ENCODE measurements around the gene RGS7BP. TPM values are rescaled to one million over a fixed set of nuclear protein-coding genes. Genes with fewer than 3 reads are reported as not detected.

The RGS7BP gene
- not detected in 2 replicates for total RNA-seq (2012; rRNA removed)

DNA sequence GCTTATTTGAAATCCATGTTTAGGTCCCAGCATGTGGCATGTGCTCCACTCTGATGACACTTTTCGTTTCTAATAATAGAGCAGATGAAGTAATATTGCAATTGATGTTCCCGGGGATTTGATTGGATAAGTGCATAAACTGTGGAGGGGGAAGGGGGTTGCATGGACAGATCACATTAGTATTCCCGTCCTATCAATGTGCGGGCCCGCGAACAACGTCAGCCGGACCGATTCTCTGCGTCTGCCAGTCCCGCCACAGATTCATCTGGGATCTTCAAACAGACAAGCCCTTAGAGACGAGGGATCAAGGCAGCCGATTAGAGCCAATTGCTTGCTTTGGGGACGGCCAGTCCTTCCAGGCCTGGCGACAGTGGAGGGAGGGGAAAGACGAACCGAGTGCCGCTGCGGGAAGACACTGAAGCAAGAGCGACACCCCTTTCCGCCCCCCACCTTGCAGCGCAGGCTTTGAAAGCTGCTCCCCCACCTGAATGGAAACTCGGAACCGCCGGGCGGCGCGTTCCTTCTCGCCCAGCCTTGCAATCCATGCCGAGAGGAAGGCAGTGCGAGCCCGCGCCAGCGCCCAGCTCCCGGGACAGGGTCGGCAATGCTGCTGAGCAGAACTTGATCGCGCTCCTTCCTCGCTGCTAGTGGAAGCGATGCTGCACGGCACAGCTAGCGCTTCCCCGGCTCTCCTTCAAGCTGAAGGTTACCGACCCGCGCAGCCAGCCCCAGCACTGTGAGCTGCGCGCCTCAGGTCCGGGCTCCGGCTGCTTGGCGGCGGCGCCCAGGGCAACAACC is at the start of gene RGS7BP:
Gene RGS7BP, plus strand, starts transcription at position 247 of the 798 bp plus-strand sequence. CDS start 610 bp downstream, outside the sequence.
- Histone ChIP-seq H3K27me3 (ENCODE audit: control insufficient read depth, insufficient read depth, low read length) (peaks cover 77% of the 10 kb centered on the region), H3K4me2 (ENCODE audit: low read length) (peak within 1 kb of the TSS; percentile 96), H3K9ac (ENCODE audit: low read depth, low read length) (no peak within 1 kb of the TSS), H3K36me3 (ENCODE audit: insufficient read depth, low read length) (no peaks in the 10 kb centered on the region), H3K4me3 (ENCODE audit: low read length) (peak within 1 kb of the TSS; percentile 72), H3K9me3 (replicated peaks; ENCODE audit: low read length) (no peaks in the 10 kb centered on the region), H3K4me1 (ENCODE audit: control insufficient read depth, insufficient read depth, low read length) (no peaks in the 10 kb centered on the region)

DNA sequence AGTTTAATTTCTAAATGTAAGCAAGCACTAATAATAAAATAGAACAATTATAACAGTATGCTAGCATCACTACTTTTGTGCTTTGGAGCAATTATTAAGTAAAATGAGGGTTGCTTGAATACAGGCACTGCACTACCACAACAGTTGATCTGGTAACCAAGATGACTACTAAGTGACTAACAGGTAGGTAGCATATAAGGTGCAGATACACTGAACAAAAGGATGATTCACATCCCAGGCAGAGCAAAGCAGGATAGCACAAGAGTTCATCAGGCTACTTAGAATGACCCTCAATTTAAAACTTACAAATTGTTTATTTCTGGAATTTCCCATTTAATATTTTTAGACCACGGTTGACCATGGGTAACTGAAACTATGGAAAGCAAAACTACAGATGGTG is 48.0 kb upstream of the RGS7BP start:
- no peaks in the 10 kb centered on the region for H3K4me1 ChIP-seq (ENCODE audit: control insufficient read depth, insufficient read depth, low read length)
- H3K4me3 ChIP-seq (ENCODE audit: low read length), result no peak overlapping the region
- H3K4me2 ChIP-seq (ENCODE audit: low read length), result no peak overlapping the region
- no peak overlapping the region for H3K9ac ChIP-seq (ENCODE audit: low read depth, low read length)
- no peaks in the 10 kb centered on the region for H3K9me3 ChIP-seq (replicated peaks; ENCODE audit: low read length)
- no peaks in the 10 kb centered on the region for H3K27me3 ChIP-seq (ENCODE audit: control insufficient read depth, insufficient read depth, low read length)
- no peaks in the 10 kb centered on the region for H3K36me3 ChIP-seq (ENCODE audit: insufficient read depth, low read length)

DNA sequence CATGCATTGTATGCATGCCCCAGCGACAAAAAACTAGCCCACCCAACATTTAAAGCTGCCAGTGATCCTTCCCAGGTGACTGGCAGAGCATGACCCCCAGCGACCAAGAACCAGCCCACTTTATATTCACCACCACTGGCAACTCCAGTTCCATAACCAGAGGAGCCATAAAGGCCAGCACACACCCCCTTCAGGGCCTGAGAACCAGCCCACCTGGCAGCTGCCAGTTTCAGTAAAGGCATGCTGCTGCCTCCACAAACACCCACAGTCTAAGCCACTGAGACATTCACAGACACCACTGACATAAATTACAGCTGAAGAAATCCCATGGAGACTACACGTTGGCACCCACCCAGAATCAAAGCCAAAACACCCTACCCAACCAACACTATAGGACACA is 46.9 kb upstream of the RGS7BP start:
- Histone ChIP-seq H3K36me3 (ENCODE audit: insufficient read depth, low read length) (no peaks in the 10 kb centered on the region), H3K4me1 (ENCODE audit: control insufficient read depth, insufficient read depth, low read length) (no peaks in the 10 kb centered on the region), H3K4me2 (ENCODE audit: low read length) (no peak overlapping the region), H3K4me3 (ENCODE audit: low read length) (no peak overlapping the region), H3K9me3 (replicated peaks; ENCODE audit: low read length) (no peaks in the 10 kb centered on the region), H3K27me3 (ENCODE audit: control insufficient read depth, insufficient read depth, low read length) (no peaks in the 10 kb centered on the region), H3K9ac (ENCODE audit: low read depth, low read length) (no peak overlapping the region)

DNA sequence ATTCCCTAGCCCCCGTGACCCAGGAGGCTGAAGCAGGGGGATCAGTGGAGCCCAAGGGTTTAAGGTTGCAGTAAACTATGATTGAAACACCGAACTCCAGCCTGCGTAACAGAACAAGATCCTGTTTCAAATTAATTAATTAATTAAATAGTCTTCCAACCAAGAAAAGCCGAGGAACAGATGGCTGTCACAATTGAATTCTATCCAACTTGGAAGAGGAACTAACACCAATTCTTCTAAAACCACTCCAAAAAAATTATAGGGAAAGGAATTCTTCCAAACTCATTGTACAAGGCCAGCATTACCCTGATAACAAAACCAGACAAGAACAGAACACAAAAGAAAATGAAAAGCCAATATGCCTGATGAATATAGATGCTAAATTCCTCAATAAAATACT is 43.4 kb upstream of the RGS7BP start:
- Histone ChIP-seq H3K4me3 (ENCODE audit: low read length) (no peak overlapping the region), H3K9ac (ENCODE audit: low read depth, low read length) (no peak overlapping the region), H3K27me3 (ENCODE audit: control insufficient read depth, insufficient read depth, low read length) (no peaks in the 10 kb centered on the region), H3K36me3 (ENCODE audit: insufficient read depth, low read length) (no peaks in the 10 kb centered on the region), H3K4me1 (ENCODE audit: control insufficient read depth, insufficient read depth, low read length) (no peaks in the 10 kb centered on the region), H3K4me2 (ENCODE audit: low read length) (no peak overlapping the region), H3K9me3 (replicated peaks; ENCODE audit: low read length) (no peaks in the 10 kb centered on the region)

DNA sequence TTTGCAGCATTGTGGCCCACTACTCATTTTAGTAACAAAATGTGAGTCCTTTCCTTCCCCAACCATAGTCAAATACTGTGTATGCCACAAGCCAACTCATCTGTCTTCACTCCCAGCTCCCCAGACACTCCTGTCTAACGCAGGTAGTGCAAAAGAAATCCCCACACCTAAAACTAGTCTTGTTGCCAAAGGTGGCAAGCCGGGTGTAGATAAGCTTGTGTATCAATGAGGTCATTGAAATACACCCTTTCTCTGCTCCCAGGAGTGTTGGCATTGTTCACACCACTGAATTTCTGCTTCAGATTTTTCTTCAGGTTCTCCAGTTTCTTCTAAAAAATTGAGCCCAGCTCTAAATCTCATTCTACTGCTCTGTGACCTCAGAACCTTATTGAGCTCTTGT is 19.7 kb upstream of the RGS7BP start:
- H3K9ac ChIP-seq (ENCODE audit: low read depth, low read length), result no peak overlapping the region
- no peaks in the 10 kb centered on the region for H3K9me3 ChIP-seq (replicated peaks; ENCODE audit: low read length)
- H3K27me3 ChIP-seq (ENCODE audit: control insufficient read depth, insufficient read depth, low read length), result no peaks in the 10 kb centered on the region
- no peaks in the 10 kb centered on the region for H3K4me1 ChIP-seq (ENCODE audit: control insufficient read depth, insufficient read depth, low read length)
- no peak overlapping the region for H3K4me2 ChIP-seq (ENCODE audit: low read length)
- H3K36me3 ChIP-seq (ENCODE audit: insufficient read depth, low read length), result no peaks in the 10 kb centered on the region
- no peak overlapping the region for H3K4me3 ChIP-seq (ENCODE audit: low read length)

DNA sequence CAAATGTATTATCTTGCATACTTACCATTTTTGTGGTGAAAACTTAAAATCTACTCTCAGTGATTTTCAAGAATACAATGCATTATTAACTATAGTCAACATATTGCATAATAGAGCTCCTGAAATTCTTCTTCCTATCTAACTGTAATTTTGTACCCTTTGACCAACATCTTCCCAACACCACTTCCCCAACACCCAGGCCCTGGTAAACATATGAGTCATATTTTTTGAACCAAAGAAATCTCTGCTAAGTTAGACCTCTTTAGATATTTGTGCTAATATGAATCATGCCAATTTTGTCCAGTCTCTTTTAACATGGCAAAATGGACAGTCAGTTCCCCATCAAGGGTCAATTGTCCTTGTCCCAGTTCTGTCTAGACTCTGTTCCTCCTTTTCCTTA is 18.5 kb upstream of the RGS7BP start:
- Histone ChIP-seq H3K36me3 (ENCODE audit: insufficient read depth, low read length) (no peaks in the 10 kb centered on the region), H3K4me3 (ENCODE audit: low read length) (no peak overlapping the region), H3K27me3 (ENCODE audit: control insufficient read depth, insufficient read depth, low read length) (no peaks in the 10 kb centered on the region), H3K4me2 (ENCODE audit: low read length) (no peak overlapping the region), H3K9ac (ENCODE audit: low read depth, low read length) (no peak overlapping the region), H3K4me1 (ENCODE audit: control insufficient read depth, insufficient read depth, low read length) (no peaks in the 10 kb centered on the region), H3K9me3 (replicated peaks; ENCODE audit: low read length) (no peaks in the 10 kb centered on the region)

DNA sequence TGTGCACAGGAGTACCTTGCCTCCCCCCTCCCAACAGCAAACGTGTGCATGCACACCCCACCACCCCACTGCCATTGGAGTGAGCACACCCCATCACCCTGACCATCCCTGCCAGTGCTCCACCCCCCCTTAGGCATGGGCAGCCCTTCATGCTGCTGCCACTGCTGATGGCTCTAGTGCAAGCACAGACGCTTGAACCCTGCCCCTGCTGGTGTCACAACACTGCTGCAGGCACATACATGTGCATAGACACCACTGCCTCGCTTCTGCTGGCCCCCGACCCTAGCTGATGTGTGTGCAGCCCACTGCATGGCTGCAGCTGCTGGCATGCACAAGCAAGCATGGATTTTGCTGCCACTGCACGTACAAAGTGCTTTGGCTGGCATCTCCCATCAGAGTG is 16.0 kb upstream of the RGS7BP start:
- Histone ChIP-seq H3K4me3 (ENCODE audit: low read length) (no peak overlapping the region), H3K9me3 (replicated peaks; ENCODE audit: low read length) (no peaks in the 10 kb centered on the region), H3K4me1 (ENCODE audit: control insufficient read depth, insufficient read depth, low read length) (no peaks in the 10 kb centered on the region), H3K36me3 (ENCODE audit: insufficient read depth, low read length) (no peaks in the 10 kb centered on the region), H3K27me3 (ENCODE audit: control insufficient read depth, insufficient read depth, low read length) (no peaks in the 10 kb centered on the region), H3K4me2 (ENCODE audit: low read length) (no peak overlapping the region), H3K9ac (ENCODE audit: low read depth, low read length) (no peak overlapping the region)

DNA sequence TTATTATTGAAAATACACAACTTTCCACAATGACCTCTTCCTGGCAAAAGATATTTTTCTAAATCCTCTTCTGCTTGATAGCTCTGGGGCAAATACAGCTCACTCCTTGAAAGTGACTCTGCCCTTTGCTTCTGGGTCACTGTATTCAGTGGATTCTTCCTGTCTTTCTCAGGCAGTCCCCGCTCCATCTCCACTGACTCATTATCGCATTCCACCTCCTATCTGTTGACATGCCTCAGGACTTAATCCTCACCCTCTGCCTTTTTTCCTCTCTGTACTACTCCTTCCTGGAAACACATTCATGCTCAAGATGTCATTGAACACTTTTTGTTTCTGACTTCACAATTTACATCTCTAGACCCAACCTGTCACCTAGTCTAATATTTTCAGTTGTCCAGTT is 8.4 kb upstream of the RGS7BP start:
- Histone ChIP-seq H3K4me3 (ENCODE audit: low read length) (no peak overlapping the region), H3K9me3 (replicated peaks; ENCODE audit: low read length) (no peaks in the 10 kb centered on the region), H3K27me3 (ENCODE audit: control insufficient read depth, insufficient read depth, low read length) (peaks cover 17% of the 10 kb centered on the region), H3K4me2 (ENCODE audit: low read length) (no peak overlapping the region), H3K36me3 (ENCODE audit: insufficient read depth, low read length) (no peaks in the 10 kb centered on the region), H3K9ac (ENCODE audit: low read depth, low read length) (no peak overlapping the region), H3K4me1 (ENCODE audit: control insufficient read depth, insufficient read depth, low read length) (no peaks in the 10 kb centered on the region)

DNA sequence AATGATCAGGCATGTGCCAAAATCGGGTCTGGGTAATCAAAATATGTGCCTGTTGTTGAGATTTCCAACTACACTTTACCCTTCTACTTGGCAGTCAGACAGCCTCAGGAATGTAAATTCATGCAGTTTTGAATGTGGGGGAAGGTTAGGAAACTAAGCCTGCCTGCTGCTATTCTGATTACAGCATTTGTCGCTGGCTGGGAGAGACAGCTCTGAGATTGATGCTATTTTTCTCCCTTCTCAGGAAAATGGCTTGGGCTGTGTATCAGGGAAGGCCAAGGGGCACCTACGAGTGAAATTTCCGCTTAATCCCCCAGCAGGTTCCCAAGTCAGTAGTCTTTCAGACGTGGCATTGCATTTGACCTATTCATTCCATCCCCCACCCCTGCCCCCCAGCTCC is 3.6 kb upstream of the RGS7BP start:
- Histone ChIP-seq H3K27me3 (ENCODE audit: control insufficient read depth, insufficient read depth, low read length) (peaks cover 54% of the 10 kb centered on the region), H3K9ac (ENCODE audit: low read depth, low read length) (no peak overlapping the region), H3K9me3 (replicated peaks; ENCODE audit: low read length) (no peaks in the 10 kb centered on the region), H3K4me2 (ENCODE audit: low read length) (no peak overlapping the region), H3K4me1 (ENCODE audit: control insufficient read depth, insufficient read depth, low read length) (no peaks in the 10 kb centered on the region), H3K36me3 (ENCODE audit: insufficient read depth, low read length) (no peaks in the 10 kb centered on the region), H3K4me3 (ENCODE audit: low read length) (no peak overlapping the region)

DNA sequence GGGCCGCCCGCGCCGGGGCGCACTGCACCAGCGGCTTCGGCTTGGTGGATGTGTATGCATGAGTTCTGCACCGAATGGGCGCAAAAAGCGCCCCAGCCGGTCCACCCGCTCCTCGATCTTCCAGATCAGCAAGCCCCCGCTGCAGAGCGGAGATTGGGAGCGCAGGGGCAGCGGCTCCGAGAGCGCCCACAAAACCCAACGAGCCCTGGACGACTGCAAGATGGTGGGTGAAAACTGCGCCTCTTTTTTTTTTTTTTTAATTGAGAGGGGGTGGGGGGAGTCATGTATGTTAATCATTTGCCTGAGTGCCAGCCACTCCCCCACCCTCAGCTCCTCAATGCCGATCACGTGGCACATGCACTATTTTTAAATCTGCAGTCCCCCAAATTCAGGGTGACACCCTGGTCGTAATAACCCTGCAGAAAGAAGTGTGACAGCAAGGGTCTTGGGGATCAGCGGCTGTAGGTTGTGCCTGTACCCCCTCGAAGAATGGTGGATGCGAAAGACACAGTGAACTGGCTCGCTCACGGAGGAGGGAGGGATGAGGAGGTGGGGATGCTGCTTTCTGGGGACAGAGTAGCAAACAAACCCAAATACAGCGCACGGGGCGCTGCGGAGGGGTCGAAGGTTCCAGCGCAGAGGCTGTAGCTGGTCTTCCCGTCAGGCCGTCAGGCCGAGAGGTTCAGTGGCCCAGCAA is 900 bp downstream of the RGS7BP start:
- Histone ChIP-seq H3K27me3 (ENCODE audit: control insufficient read depth, insufficient read depth, low read length) (peaks cover 76% of the 10 kb centered on the region), H3K4me1 (ENCODE audit: control insufficient read depth, insufficient read depth, low read length) (no peaks in the 10 kb centered on the region), H3K4me2 (ENCODE audit: low read length) (peak overlapping the region; percentile 96), H3K9me3 (replicated peaks; ENCODE audit: low read length) (no peaks in the 10 kb centered on the region), H3K9ac (ENCODE audit: low read depth, low read length) (no peak overlapping the region), H3K36me3 (ENCODE audit: insufficient read depth, low read length) (no peaks in the 10 kb centered on the region), H3K4me3 (ENCODE audit: low read length) (peak overlapping the region; percentile 72)

DNA sequence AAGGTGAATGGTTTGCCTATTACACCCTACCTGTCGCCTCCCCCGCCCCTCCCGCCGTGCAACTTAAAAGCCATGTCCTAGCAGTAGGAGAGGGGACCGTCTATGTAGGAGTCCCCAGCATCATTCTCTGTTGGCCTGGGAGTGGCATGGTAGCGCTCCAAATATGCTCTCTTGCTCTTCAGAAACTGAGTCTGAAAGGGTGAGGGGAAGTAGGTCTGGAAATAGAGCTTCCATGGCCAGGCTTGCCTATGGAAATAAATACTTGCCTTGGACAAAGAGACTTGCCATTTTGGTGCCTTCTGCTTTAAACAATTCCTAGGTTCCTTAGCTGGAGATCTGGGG is 1.4 kb downstream of the RGS7BP start:
- H3K4me1 ChIP-seq (ENCODE audit: control insufficient read depth, insufficient read depth, low read length), result no peaks in the 10 kb centered on the region
- H3K4me2 ChIP-seq (ENCODE audit: low read length), result peak overlapping the region; percentile 96
- H3K4me3 ChIP-seq (ENCODE audit: low read length), result no peak overlapping the region
- peaks cover 71% of the 10 kb centered on the region for H3K27me3 ChIP-seq (ENCODE audit: control insufficient read depth, insufficient read depth, low read length)
- no peaks in the 10 kb centered on the region for H3K9me3 ChIP-seq (replicated peaks; ENCODE audit: low read length)
- H3K36me3 ChIP-seq (ENCODE audit: insufficient read depth, low read length), result no peaks in the 10 kb centered on the region
- H3K9ac ChIP-seq (ENCODE audit: low read depth, low read length), result no peak overlapping the region

DNA sequence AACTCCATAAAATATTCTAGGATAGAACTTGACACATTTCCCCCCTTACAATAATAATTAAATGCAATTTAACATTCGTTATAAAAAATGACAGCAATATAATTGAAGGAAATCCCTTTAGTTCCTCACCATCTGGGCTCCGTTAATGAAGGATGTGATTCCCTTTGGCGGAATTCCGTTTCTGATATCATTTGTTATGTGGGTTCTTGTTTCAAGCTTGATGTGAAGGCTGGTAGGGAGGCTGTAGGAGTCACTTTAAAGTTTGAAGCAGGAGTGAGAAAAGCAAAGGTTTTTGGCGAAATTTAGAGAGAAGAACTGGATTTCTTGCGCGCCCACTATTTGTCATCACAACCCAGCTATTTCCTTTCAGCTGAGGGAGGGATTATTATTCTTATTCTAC is 4.0 kb downstream of the RGS7BP start:
- H3K9ac ChIP-seq (ENCODE audit: low read depth, low read length), result no peak overlapping the region
- no peaks in the 10 kb centered on the region for H3K4me1 ChIP-seq (ENCODE audit: control insufficient read depth, insufficient read depth, low read length)
- H3K4me3 ChIP-seq (ENCODE audit: low read length), result no peak overlapping the region
- H3K27me3 ChIP-seq (ENCODE audit: control insufficient read depth, insufficient read depth, low read length), result peaks cover 57% of the 10 kb centered on the region
- no peaks in the 10 kb centered on the region for H3K9me3 ChIP-seq (replicated peaks; ENCODE audit: low read length)
- no peak overlapping the region for H3K4me2 ChIP-seq (ENCODE audit: low read length)
- H3K36me3 ChIP-seq (ENCODE audit: insufficient read depth, low read length), result no peaks in the 10 kb centered on the region
